DND-41 (cell line): ENCODE results near the gene RPP14.

Experiments used
- CTCF ChIP-seq: IDR thresholded peaks from 2 replicates; pipeline ENCODE4 v1.5.1; 2012; ENCODE audit warnings: borderline replicate concordance, low read length, moderate library complexity, mild to moderate bottlenecking; ENCODE audit not compliant: poor library complexity, severe bottlenecking; ENCODE audit errors: extremely low read depth
- EZH2 ChIP-seq: IDR thresholded peaks from 3 replicates; pipeline ENCODE4 v1.6.1; 2012; ENCODE audit warnings: borderline replicate concordance, low read depth, mild to moderate bottlenecking, moderate library complexity, low read length, inconsistent platforms; ENCODE audit not compliant: severe bottlenecking

GRCh38 chr3:58287354-58287753, 18.7 kb upstream of the RPP14 start:
- TF ChIP-seq CTCF: no peak
- TF ChIP-seq EZH2: no peak
